K562 (cell line): Measurements from ENCODE around the gene CFAP206. TPM values are rescaled to one million over a fixed set of nuclear protein-coding genes. Genes with fewer than 3 reads are reported as not detected.

ENCODE experiments used
- BACH1 ChIP-seq: fragments of 200-800 bp; sonication (Bioruptor generic); IDR thresholded peaks from 2 replicates; pipeline ENCODE4 v1.6.1; 2016; ENCODE audit warnings: missing genetic modification characterization, missing compliant biosample characterization
- BDP1 ChIP-seq: IDR thresholded peaks from 3 replicates; pipeline ENCODE4 v1.6.1; 2011; ENCODE audit not compliant: insufficient read length, insufficient read depth
- CEBPB ChIP-seq: fragments of 450-650 bp; IDR thresholded peaks from 2 replicates; pipeline ENCODE4 v1.6.1; 2016; ENCODE audit warnings: missing genetic modification characterization, missing compliant biosample characterization
- E2F3 ChIP-seq: fragments of 250-450 bp; sonication (Bioruptor Pico); IDR thresholded peaks from 2 replicates; pipeline ENCODE4 v1.4.0; 2020; ENCODE audit warnings: mild to moderate bottlenecking
- GATAD2A ChIP-seq: fragments of 450-650 bp; IDR thresholded peaks from 2 replicates; pipeline ENCODE4 v1.6.1; 2017
- HOXB6 ChIP-seq: fragments of 250-450 bp; sonication (Bioruptor Pico); IDR thresholded peaks from 2 replicates; pipeline ENCODE4 v1.5.1; 2022; ENCODE audit warnings: mild to moderate bottlenecking, borderline replicate concordance
- HSF4 ChIP-seq: fragments of 250-450 bp; sonication (Bioruptor Pico); IDR thresholded peaks from 2 replicates; pipeline ENCODE4 v2.1.2; 2022; ENCODE audit warnings: mild to moderate bottlenecking, moderate library complexity, borderline replicate concordance
- KLF6 ChIP-seq: fragments of 250-450 bp; sonication (Bioruptor Pico); IDR thresholded peaks from 2 replicates; pipeline ENCODE4 v1.4.0; 2020; ENCODE audit warnings: mild to moderate bottlenecking, moderate library complexity, borderline replicate concordance
- PHF21A ChIP-seq: fragments of 450-650 bp; IDR thresholded peaks from 2 replicates; pipeline ENCODE4 v1.6.1; 2017; ENCODE audit warnings: low read depth, borderline replicate concordance
- POLR3A ChIP-seq: IDR thresholded peaks from 2 replicates; pipeline ENCODE4 v1.6.1; 2011; ENCODE audit warnings: borderline replicate concordance, mild to moderate bottlenecking, moderate library complexity; ENCODE audit not compliant: insufficient read length, insufficient read depth; ENCODE audit errors: extremely low read depth
- RBBP5 ChIP-seq: fragments of 200-600 bp; sonication (generic); IDR thresholded peaks from 2 replicates; pipeline ENCODE4 v1.6.1; 2012; ENCODE audit warnings: borderline replicate concordance, mild to moderate bottlenecking, low read length, control low read depth, inconsistent platforms; ENCODE audit not compliant: insufficient read depth, poor library complexity, severe bottlenecking
- SMAD2 ChIP-seq: fragments of 150-350 bp; IDR thresholded peaks from 2 replicates; pipeline ENCODE4 v1.6.1; 2014; ENCODE audit warnings: low read depth, mild to moderate bottlenecking, low read length
- SUPT5H ChIP-seq: fragments of 450-650 bp; IDR thresholded peaks from 2 replicates; pipeline ENCODE4 v1.6.1; 2016
- TAF7 ChIP-seq: fragments of 450-650 bp; IDR thresholded peaks from 2 replicates; pipeline ENCODE4 v1.6.1; 2016; ENCODE audit warnings: missing genetic modification characterization, missing compliant biosample characterization
- ZNF133 ChIP-seq: fragments of 250-450 bp; sonication (Bioruptor Pico); IDR thresholded peaks from 2 replicates; pipeline ENCODE4 v1.4.0; 2020; ENCODE audit warnings: mild to moderate bottlenecking
- ZNF197 ChIP-seq: fragments of 200-800 bp; sonication (Bioruptor generic); IDR thresholded peaks from 2 replicates; pipeline ENCODE4 v1.6.1; 2016; ENCODE audit warnings: low read depth, missing genetic modification characterization, missing compliant biosample characterization
- ZNF217 ChIP-seq: sonication (generic); formaldehyde crosslinking; IDR thresholded peaks from 2 replicates; pipeline ENCODE4 v1.8.0; 2022; ENCODE audit warnings: mild to moderate bottlenecking, missing genetic modification reagents
- ZNF431 ChIP-seq: sonication (generic); formaldehyde crosslinking; IDR thresholded peaks from 2 replicates; pipeline ENCODE4 v1.8.0; 2022; ENCODE audit warnings: mild to moderate bottlenecking, missing genetic modification reagents
- ZNF766 ChIP-seq: fragments of 200-800 bp; sonication (Bioruptor generic); conservative IDR thresholded peaks from 2 replicates; pipeline ENCODE4 v1.6.1; 2016; ENCODE audit warnings: missing genetic modification characterization, missing compliant biosample characterization
- polyA plus RNA-seq, 8 experiments: library from polyadenylated mRNA; depleted of rRNA in 4 of 8; stranded (reverse) in 5 of 8; unstranded in 3 of 8; fragments of >200 nt; fragmentation: Nextera tagmentation in 2 of 8; fragmentation: Illumina TruSeq in 1 of 8; extraction: Ambion mirVana in 2 of 8; extraction: Trizol in 1 of 8; gene quantifications; 2 replicates each; pipeline versions ENCODE4 v1.2.1 to v1.2.3, GENCODE V29; 2011 to 2014; ENCODE audit warnings: inconsistent platforms in 1 of 8, missing spikeins in 1 of 8
- total RNA-seq, 7 experiments: library from RNA; depleted of rRNA in 6 of 7; stranded (reverse); fragments of >200 nt in 6 of 7; fragmentation: Illumina TruSeq in 2 of 7; extraction: Trizol in 2 of 7; gene quantifications; 2 replicates each; pipeline versions ENCODE4 v1.2.1 to v1.2.3, GENCODE V29; 2011 to 2021; ENCODE audit warnings: low replicate concordance in 1 of 7
- TF ChIP-seq, protein P1 (sequence below), 2 experiments: fragments of 450-650 bp; IDR thresholded peaks; 2 replicates each; pipeline ENCODE4 v1.6.1; 2018; ENCODE audit warnings: mild to moderate bottlenecking in 2 of 2, low read depth in 1 of 2; ENCODE audit not compliant: partially characterized antibody in 2 of 2
- TF ChIP-seq, protein P2 (sequence below): fragments of 450-650 bp; IDR thresholded peaks from 2 replicates; pipeline ENCODE4 v1.6.1; 2017; ENCODE audit warnings: mild to moderate bottlenecking, moderate library complexity
- TF ChIP-seq, protein P3 (sequence below): fragments of 250-450 bp; sonication (Bioruptor Pico); IDR thresholded peaks from 2 replicates; pipeline ENCODE4 v1.4.0; 2020; ENCODE audit warnings: mild to moderate bottlenecking, moderate library complexity

CFAP206 gene
- total and polyA plus RNA-seq, 9 of the 15 experiments (the other 6 are each of a cell fraction or from before 2014, with no cell fraction given): 0.06 to 0.33 (median 0.18) TPM; not detected in 2

DNA sequence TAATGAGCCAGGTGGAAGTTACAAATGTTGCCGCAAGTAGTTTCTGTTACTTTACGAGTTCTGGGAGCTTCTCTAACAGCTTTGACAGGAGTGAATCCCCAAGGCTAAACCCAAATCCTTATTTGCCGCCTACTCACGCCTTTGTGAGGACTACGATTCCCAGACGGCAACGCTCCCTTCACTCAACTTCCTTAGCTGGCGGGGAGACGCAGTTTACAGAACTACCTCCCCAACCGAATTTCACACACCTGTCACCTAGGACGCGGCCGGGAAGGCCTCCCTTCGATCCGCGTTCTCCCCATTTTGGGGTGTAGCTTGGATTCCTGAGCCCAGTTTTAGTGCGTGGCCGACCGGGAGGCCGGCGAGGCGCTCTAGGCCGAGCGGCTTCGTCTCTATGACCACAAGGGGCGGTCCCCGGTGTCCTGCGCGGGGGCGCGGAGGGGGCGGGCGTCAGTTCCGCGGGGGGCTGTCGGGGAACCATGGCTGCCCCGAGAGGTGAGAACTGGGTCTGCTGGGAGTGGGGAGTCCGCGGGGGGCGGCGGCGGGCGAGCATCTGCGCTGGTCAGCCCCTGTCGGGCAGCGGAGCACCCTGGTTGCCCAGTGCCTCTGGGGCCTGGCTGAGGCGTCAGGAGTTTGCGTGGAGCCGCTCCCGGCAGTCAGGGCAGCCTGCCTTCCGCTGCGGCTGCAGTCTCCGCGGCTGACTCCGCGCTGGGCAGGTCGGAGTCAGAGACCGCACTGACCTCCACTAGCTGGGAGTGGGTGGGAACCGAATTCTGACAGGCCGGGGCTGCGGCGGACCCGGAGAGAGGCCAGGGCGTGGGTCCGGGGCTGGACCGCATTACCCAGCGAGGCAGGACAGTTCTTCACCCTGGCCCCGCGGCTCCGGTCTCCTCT lies 65.0 kb downstream of the CFAP206 start, which contains the start of gene SLC35A1 (continued):
- TF ChIP-seq ZNF766 (peak; percentile 15), GATAD2A (no peak), HSF4 (CRISPR knock-in tag) (no peak), PHF21A (0 out of 2 replicates have a peak, but pooled peaks have one; percentile 47), POLR3A (no peak), RBBP5 (peak; percentile 89), ZNF133 (CRISPR knock-in tag) (no peak), ZNF197 (no peak), CEBPB (tag) (no peak), BACH1 (tag) (no peak), HOXB6 (CRISPR knock-in tag) (no peak), BDP1 (no peak), E2F3 (CRISPR knock-in tag) (no peak), SMAD2 (no peak), ZNF431 (0 out of 2 replicates have a peak, but pooled peaks have one; percentile 35), KLF6 (CRISPR knock-in tag) (0 out of 2 replicates have a peak, but pooled peaks have one; percentile 31), SUPT5H (peak; percentile 83), ZNF217 (CRISPR knock-in tag) (no peak), TAF7 (tag) (0 out of 2 replicates have a peak, but pooled peaks have one; percentile 11)
- TF ChIP-seq, protein P1, sequence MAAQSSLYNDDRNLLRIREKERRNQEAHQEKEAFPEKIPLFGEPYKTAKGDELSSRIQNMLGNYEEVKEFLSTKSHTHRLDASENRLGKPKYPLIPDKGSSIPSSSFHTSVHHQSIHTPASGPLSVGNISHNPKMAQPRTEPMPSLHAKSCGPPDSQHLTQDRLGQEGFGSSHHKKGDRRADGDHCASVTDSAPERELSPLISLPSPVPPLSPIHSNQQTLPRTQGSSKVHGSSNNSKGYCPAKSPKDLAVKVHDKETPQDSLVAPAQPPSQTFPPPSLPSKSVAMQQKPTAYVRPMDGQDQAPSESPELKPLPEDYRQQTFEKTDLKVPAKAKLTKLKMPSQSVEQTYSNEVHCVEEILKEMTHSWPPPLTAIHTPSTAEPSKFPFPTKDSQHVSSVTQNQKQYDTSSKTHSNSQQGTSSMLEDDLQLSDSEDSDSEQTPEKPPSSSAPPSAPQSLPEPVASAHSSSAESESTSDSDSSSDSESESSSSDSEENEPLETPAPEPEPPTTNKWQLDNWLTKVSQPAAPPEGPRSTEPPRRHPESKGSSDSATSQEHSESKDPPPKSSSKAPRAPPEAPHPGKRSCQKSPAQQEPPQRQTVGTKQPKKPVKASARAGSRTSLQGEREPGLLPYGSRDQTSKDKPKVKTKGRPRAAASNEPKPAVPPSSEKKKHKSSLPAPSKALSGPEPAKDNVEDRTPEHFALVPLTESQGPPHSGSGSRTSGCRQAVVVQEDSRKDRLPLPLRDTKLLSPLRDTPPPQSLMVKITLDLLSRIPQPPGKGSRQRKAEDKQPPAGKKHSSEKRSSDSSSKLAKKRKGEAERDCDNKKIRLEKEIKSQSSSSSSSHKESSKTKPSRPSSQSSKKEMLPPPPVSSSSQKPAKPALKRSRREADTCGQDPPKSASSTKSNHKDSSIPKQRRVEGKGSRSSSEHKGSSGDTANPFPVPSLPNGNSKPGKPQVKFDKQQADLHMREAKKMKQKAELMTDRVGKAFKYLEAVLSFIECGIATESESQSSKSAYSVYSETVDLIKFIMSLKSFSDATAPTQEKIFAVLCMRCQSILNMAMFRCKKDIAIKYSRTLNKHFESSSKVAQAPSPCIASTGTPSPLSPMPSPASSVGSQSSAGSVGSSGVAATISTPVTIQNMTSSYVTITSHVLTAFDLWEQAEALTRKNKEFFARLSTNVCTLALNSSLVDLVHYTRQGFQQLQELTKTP (IDR thresholded peaks at IDR 0.05; ENCODE audit: low read depth in 1 of 2, partially characterized antibody in 2 of 2): peak in 1 of 2 experiments; percentile 88
- TF ChIP-seq, protein P2, sequence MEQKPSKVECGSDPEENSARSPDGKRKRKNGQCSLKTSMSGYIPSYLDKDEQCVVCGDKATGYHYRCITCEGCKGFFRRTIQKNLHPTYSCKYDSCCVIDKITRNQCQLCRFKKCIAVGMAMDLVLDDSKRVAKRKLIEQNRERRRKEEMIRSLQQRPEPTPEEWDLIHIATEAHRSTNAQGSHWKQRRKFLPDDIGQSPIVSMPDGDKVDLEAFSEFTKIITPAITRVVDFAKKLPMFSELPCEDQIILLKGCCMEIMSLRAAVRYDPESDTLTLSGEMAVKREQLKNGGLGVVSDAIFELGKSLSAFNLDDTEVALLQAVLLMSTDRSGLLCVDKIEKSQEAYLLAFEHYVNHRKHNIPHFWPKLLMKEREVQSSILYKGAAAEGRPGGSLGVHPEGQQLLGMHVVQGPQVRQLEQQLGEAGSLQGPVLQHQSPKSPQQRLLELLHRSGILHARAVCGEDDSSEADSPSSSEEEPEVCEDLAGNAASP: no peak
- TF ChIP-seq, protein P3, sequence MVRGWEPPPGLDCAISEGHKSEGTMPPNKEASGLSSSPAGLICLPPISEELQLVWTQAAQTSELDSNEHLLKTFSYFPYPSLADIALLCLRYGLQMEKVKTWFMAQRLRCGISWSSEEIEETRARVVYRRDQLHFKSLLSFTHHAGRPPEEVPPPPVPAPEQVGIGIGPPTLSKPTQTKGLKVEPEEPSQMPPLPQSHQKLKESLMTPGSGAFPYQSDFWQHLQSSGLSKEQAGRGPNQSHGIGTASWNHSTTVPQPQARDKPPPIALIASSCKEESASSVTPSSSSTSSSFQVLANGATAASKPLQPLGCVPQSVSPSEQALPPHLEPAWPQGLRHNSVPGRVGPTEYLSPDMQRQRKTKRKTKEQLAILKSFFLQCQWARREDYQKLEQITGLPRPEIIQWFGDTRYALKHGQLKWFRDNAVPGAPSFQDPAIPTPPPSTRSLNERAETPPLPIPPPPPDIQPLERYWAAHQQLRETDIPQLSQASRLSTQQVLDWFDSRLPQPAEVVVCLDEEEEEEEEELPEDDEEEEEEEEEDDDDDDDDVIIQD (CRISPR knock-in tag): no peak
